HAP-1 (cell line): ENCODE results near the gene STX18.

Source experiments
- DNase-seq, 2 experiments: peaks; one replicate each; pipeline ENCODE4 v3.0.0-alpha.2; 2016 to 2020; ENCODE audit warnings: low spot score in 2 of 2
- H3K27me3 ChIP-seq: fragments of 250-450 bp; sonication (Bioruptor Pico); 2 replicates; pipeline ENCODE4 v1.5.1; 2020; ENCODE audit warnings: low read depth, mild to moderate bottlenecking, moderate library complexity
- H3K36me3 ChIP-seq: fragments of 250-450 bp; sonication (Bioruptor Pico); replicated peaks from 2 replicates; pipeline ENCODE4 v1.5.1; 2020; ENCODE audit warnings: mild to moderate bottlenecking
- H3K4me1 ChIP-seq: fragments of 250-450 bp; sonication (Bioruptor Pico); 2 replicates; pipeline ENCODE4 v1.5.1; 2020; ENCODE audit warnings: mild to moderate bottlenecking
- H3K4me3 ChIP-seq: fragments of 250-450 bp; sonication (Bioruptor Pico); 2 replicates; pipeline ENCODE4 v1.5.1; 2020; ENCODE audit warnings: mild to moderate bottlenecking, moderate library complexity
- H3K9me3 ChIP-seq: fragments of 250-450 bp; sonication (Bioruptor Pico); 2 replicates; pipeline ENCODE4 v1.5.1; 2020; ENCODE audit warnings: mild to moderate bottlenecking, moderate library complexity
- in situ Hi-C: fragments of 300-500 bp; cut with MboI; formaldehyde crosslinking; loops from 3 replicates; pipeline ENCODE4 v1.14.3; 2020; ENCODE audit warnings: low sequenced_read_pairs, inconsistent platforms, mixed read lengths

The STX18 gene

DNA sequence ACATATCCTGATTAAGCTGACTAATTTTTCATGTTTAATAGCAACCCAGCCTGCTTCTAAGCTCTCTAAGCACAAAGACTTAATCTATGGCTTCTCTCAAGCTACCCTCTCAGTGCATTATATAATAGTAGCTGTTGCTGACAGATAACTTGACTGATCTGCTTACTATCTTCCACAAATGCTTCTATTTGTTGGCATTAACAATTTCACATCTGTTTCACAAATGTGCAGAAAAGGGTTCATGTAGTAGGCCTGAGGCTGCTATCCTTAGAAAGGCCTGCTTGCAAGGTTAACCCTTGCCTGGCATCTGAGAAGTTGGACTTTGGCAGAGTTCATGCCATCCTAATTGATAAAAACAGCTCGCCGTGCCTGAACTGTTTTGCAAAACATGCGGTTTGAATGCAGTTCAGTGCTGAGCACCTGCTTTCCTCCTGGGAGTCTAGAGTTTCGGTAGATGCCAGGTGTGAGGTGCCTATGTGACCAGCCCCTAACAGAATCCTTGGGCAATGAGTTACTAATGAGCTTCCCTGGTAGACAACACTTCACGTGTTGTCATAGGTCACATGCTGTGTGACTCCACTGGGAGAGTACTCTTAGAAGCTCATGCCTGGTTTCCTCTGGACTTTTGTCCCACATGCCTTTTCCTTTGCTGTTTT is 86.5 kb downstream of the STX18 start:
- Histone ChIP-seq H3K4me3 (no peak overlapping the region), H3K4me1 (peaks cover 42% of the 10 kb centered on the region), H3K27me3 (no peaks in the 10 kb centered on the region), H3K36me3 (peaks cover 29% of the 10 kb centered on the region), H3K9me3 (no peaks in the 10 kb centered on the region)
- DNase-seq, result no peak
- in situ Hi-C loops, result no loop called here

GRCh38 chr4:4446434-4446833 is 95.4 kb downstream of the STX18 start:
- Histone ChIP-seq H3K4me1 (peaks cover 29% of the 10 kb centered on the region), H3K36me3 (no peaks in the 10 kb centered on the region; the same call in 1 of the 2 replicates), H3K27me3 (no peaks in the 10 kb centered on the region), H3K9me3 (no peaks in the 10 kb centered on the region), H3K4me3 (no peak overlapping the region)
- in situ Hi-C loops, result no loop called here
- DNase-seq, result no peak

DNA sequence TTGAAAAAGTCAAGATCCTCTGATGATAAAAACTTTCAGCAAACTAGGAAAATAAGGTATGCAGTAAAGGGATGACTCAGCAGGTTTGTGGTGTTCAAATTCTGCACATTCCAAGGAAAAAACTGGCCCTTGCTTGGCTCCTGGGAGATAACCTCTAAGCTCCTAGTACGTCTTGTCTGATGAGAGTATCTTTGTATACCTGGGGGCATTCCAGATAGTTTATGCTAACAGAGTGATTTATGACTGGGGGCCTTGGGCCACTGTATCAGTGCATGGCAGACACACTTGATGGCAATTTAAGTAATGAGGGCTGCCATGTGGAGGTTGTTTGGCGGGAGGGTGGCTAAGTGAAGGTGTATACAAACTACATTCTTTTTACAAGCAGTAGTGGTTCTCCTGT is 98.0 kb downstream of the STX18 start:
- H3K4me3 ChIP-seq, result no peak overlapping the region
- no peaks in the 10 kb centered on the region; the same call in 1 of the 2 replicates for H3K36me3 ChIP-seq
- H3K27me3 ChIP-seq, result no peaks in the 10 kb centered on the region
- DNase-seq, result no peak
- H3K9me3 ChIP-seq, result no peaks in the 10 kb centered on the region
- peaks cover 32% of the 10 kb centered on the region for H3K4me1 ChIP-seq
- in situ Hi-C loops, result no loop called here

DNA sequence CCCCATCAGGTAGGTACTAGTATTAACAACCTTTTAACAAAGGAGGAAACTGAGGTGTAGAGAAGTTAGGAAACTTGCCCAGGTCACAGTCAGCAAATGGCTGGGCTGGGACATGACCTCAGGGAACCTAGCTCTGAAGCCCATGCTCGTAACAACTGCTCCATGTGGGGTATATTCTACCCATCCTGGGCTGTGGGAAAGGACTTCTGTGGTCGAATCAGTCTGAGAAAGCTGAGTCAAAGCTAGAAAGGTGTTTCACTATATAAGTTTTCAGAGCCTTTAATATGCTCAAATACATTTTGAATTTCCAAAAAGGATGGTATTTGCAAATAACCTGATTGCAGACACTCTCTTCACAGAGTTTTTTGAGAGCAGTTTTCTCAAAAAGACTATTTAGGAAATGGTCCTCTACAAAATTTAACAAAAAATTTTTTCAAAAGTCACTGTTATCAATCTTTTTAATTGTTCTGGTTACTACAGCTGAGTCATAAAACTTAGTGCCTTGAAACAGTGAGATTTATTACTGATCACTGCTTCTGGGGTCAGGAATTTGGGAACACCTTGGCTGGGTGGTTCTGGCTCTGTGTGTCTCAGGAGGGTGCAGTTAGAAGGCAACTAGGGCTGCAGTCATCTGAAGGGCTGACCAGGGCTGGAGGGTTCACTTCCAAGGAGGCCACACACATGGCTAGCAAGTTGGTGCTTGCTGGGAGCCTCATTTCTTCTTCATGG is 101.4 kb downstream of the STX18 start:
- no peak overlapping the region for H3K4me3 ChIP-seq
- peak in 1 of 2 experiments; percentile 53 for DNase-seq
- peaks cover 13% of the 10 kb centered on the region for H3K36me3 ChIP-seq
- H3K4me1 ChIP-seq, result peaks cover 24% of the 10 kb centered on the region
- H3K27me3 ChIP-seq, result no peaks in the 10 kb centered on the region
- in situ Hi-C loops, result no loop called here
- H3K9me3 ChIP-seq, result no peaks in the 10 kb centered on the region

GRCh38 chr4:4439782-4440181 is 102.1 kb downstream of the STX18 start:
- peak; percentile 70 to 78 for DNase-seq
- Histone ChIP-seq H3K27me3 (no peaks in the 10 kb centered on the region), H3K36me3 (peaks cover 13% of the 10 kb centered on the region), H3K4me1 (peaks cover 24% of the 10 kb centered on the region), H3K4me3 (peak overlapping the region; percentile 14), H3K9me3 (no peaks in the 10 kb centered on the region)
- in situ Hi-C loops, result no loop called here

GRCh38 chr4:4438891-4439290 is 103.0 kb downstream of the STX18 start:
- H3K4me1 ChIP-seq, result peaks cover 22% of the 10 kb centered on the region
- peaks cover 16% of the 10 kb centered on the region for H3K36me3 ChIP-seq
- H3K4me3 ChIP-seq, result peak overlapping the region; percentile 14
- H3K9me3 ChIP-seq, result no peaks in the 10 kb centered on the region
- no peak for DNase-seq
- in situ Hi-C loops, result no loop called here
- no peaks in the 10 kb centered on the region for H3K27me3 ChIP-seq

DNA sequence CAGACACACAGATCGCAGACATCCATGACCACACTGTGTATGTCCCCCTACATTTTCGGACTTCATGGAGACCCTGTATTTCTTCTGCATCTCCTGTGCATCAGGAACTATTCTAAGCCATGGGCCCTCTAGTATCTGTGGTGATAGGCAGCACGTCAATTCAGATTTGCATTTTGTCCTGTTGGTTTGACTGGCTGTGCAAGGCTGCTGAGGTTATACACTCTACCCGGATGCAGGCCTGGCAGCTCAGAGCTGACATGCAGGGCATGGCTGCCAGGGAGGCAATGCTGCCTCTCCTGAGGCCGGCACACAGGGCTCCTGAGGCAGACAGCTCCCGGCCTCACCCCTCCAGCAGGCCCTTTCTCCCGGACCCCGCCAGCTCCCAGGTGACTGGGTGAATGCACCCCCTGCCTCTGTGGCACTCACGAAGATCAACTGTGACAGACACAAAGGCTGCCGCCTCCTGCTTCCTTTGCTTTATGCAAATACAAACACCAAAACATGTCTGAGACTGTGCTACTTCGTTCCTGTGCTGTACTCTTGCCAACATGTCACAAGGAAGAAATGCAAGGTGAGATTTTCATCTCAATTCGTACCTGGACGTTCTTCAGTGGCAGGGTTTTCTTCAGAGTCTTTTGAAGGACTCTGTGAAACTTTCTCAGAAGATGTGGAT is 103.9 kb downstream of the STX18 start:
- in situ Hi-C loops, result no loop called here
- H3K36me3 ChIP-seq, result peaks cover 20% of the 10 kb centered on the region
- no peak for DNase-seq
- peaks cover 17% of the 10 kb centered on the region for H3K4me1 ChIP-seq
- no peak overlapping the region for H3K4me3 ChIP-seq
- H3K27me3 ChIP-seq, result no peaks in the 10 kb centered on the region
- no peaks in the 10 kb centered on the region for H3K9me3 ChIP-seq

- H3K4me1 ChIP-seq, result peaks cover 20% of the 10 kb centered on the region
- H3K27me3 ChIP-seq, result no peaks in the 10 kb centered on the region
- peaks cover 20% of the 10 kb centered on the region for H3K36me3 ChIP-seq
- H3K9me3 ChIP-seq, result no peaks in the 10 kb centered on the region
- in situ Hi-C loops, result no loop called here
- H3K4me3 ChIP-seq, result no peak overlapping the region
- DNase-seq, result no peak
These were observed 105.5 kb downstream of the STX18 start for GRCh38 chr4:4436244-4436823.

- Histone ChIP-seq H3K4me3 (no peak overlapping the region), H3K9me3 (no peaks in the 10 kb centered on the region), H3K27me3 (no peaks in the 10 kb centered on the region), H3K36me3 (peaks cover 20% of the 10 kb centered on the region), H3K4me1 (peaks cover 26% of the 10 kb centered on the region)
- DNase-seq, result no peak
- in situ Hi-C loops, result no loop called here
These were observed 107.9 kb downstream of the STX18 start for GRCh38 chr4:4433941-4434340.

DNA sequence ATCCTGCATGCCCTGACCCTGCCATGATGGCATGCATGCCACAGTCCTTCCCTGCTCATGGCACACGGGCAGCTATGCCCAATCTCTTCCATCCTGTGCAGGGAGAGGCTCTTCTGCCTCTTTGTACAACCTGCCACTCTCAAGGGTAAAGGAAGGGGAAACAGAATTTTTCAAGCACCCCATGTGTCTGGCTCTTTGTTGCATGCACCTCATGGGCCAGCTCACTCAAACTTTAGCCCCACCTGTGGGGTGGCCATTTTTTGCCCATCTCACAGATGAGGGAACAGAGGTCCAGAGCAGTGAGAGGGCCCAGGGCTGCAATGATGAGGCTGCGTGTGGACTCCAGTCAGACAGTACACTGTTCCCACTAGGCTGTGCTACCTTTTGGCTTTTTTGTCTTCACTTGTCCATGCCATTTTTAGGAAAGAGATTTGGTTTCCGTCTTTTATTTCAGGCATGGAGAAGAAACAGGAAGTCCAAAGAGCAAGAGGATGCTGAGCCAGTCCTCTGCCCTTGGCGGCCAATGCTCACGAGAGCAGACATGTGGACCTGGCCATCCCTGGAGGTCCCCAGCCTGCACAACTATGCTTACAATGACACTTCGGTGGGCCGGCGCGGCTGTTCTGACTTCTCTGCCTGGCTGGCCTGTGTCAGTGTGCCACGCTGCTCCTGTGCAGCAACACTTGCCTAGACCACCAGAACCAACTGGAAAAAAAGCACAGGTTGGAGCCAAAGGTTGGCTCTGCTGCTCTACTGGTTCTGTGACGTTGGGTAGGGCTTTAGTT is 109.3 kb downstream of the STX18 start:
- Histone ChIP-seq H3K4me3 (no peak overlapping the region), H3K4me1 (peaks cover 40% of the 10 kb centered on the region), H3K27me3 (no peaks in the 10 kb centered on the region), H3K9me3 (no peaks in the 10 kb centered on the region), H3K36me3 (peaks cover 18% of the 10 kb centered on the region)
- in situ Hi-C loops, result no loop called here
- no peak for DNase-seq

- DNase-seq, result peak; percentile 81 to 87
- Histone ChIP-seq H3K36me3 (peaks cover 13% of the 10 kb centered on the region), H3K4me3 (no peak overlapping the region), H3K4me1 (peaks cover 42% of the 10 kb centered on the region), H3K27me3 (no peaks in the 10 kb centered on the region), H3K9me3 (no peaks in the 10 kb centered on the region)
- in situ Hi-C loops, result no loop called here
These were observed 111.2 kb downstream of the STX18 start for GRCh38 chr4:4430492-4431195.

- no peak overlapping the region for H3K4me3 ChIP-seq
- H3K27me3 ChIP-seq, result no peaks in the 10 kb centered on the region
- no peaks in the 10 kb centered on the region for H3K9me3 ChIP-seq
- peaks cover 20% of the 10 kb centered on the region for H3K36me3 ChIP-seq
- peaks cover 42% of the 10 kb centered on the region for H3K4me1 ChIP-seq
- in situ Hi-C loops, result no loop called here
- DNase-seq, result peak; percentile 74 to 93
These were observed 112.6 kb downstream of the STX18 start for GRCh38 chr4:4428966-4429875.
